ENCODE results near the gene CST3.
"Not testable (repeated sequence)": the region's sequence is repeated elsewhere in the genome, so short reads cannot be mapped to it uniquely, and the experiment has no call there.

Gene CST3

GRCh38 chr20:23640018-23640601 is 2.4 kb upstream of the CST3 start:
- Histone ChIP-seq H3K36me3 (ENCODE audit: insufficient read depth, low read length) (no peaks in the 10 kb centered on the region), H3K4me3 (ENCODE audit: low read length) (no peak overlapping the region), H3K4me2 (ENCODE audit: low read length) (no peak overlapping the region), H3K9me3 (replicated peaks; ENCODE audit: low read length) (no peaks in the 10 kb centered on the region), H3K9ac (ENCODE audit: low read depth, low read length) (no peak overlapping the region), H3K4me1 (ENCODE audit: control insufficient read depth, insufficient read depth, low read length) (peaks cover 29% of the 10 kb centered on the region), H3K27me3 (ENCODE audit: control insufficient read depth, insufficient read depth, low read length) (no peaks in the 10 kb centered on the region)

GRCh38 chr20:23639490-23639958 is 1.8 kb upstream of the CST3 start:
- Histone ChIP-seq H3K4me2 (ENCODE audit: low read length) (no peak overlapping the region), H3K27me3 (ENCODE audit: control insufficient read depth, insufficient read depth, low read length) (no peaks in the 10 kb centered on the region), H3K4me3 (ENCODE audit: low read length) (no peak overlapping the region), H3K9me3 (replicated peaks; ENCODE audit: low read length) (no peaks in the 10 kb centered on the region), H3K9ac (ENCODE audit: low read depth, low read length) (no peak overlapping the region), H3K4me1 (ENCODE audit: control insufficient read depth, insufficient read depth, low read length) (peaks cover 34% of the 10 kb centered on the region), H3K36me3 (ENCODE audit: insufficient read depth, low read length) (peaks cover 3% of the 10 kb centered on the region)

- H3K27me3 ChIP-seq (ENCODE audit: control insufficient read depth, insufficient read depth, low read length) = no peaks in the 10 kb centered on the region
- no peak overlapping the region for H3K4me2 ChIP-seq (ENCODE audit: low read length)
- H3K9ac ChIP-seq (ENCODE audit: low read depth, low read length) = no peak overlapping the region
- no peak overlapping the region for H3K4me3 ChIP-seq (ENCODE audit: low read length)
- H3K36me3 ChIP-seq (ENCODE audit: insufficient read depth, low read length) = peaks cover 9% of the 10 kb centered on the region
- no peaks in the 10 kb centered on the region for H3K9me3 ChIP-seq (replicated peaks; ENCODE audit: low read length)
- H3K4me1 ChIP-seq (ENCODE audit: control insufficient read depth, insufficient read depth, low read length) = peaks cover 38% of the 10 kb centered on the region
Measured at GRCh38 chr20:23638309-23638708, 554 bp upstream of the CST3 start.

GRCh38 chr20:23636908-23637281 is 860 bp downstream of the CST3 start:
- no peaks in the 10 kb centered on the region for H3K9me3 ChIP-seq (replicated peaks; ENCODE audit: low read length)
- peak overlapping the region; percentile 93 for H3K9ac ChIP-seq (ENCODE audit: low read depth, low read length)
- H3K4me3 ChIP-seq (ENCODE audit: low read length) = peak overlapping the region; percentile 96
- peak overlapping the region; percentile 93 for H3K4me2 ChIP-seq (ENCODE audit: low read length)
- H3K36me3 ChIP-seq (ENCODE audit: insufficient read depth, low read length) = peaks cover 20% of the 10 kb centered on the region
- peaks cover 28% of the 10 kb centered on the region for H3K4me1 ChIP-seq (ENCODE audit: control insufficient read depth, insufficient read depth, low read length)
- no peaks in the 10 kb centered on the region for H3K27me3 ChIP-seq (ENCODE audit: control insufficient read depth, insufficient read depth, low read length)

- H3K4me2 ChIP-seq (ENCODE audit: low read length) = peak overlapping the region; percentile 93
- peaks cover 25% of the 10 kb centered on the region for H3K4me1 ChIP-seq (ENCODE audit: control insufficient read depth, insufficient read depth, low read length)
- no peaks in the 10 kb centered on the region for H3K9me3 ChIP-seq (replicated peaks; ENCODE audit: low read length)
- no peaks in the 10 kb centered on the region for H3K27me3 ChIP-seq (ENCODE audit: control insufficient read depth, insufficient read depth, low read length)
- H3K4me3 ChIP-seq (ENCODE audit: low read length) = peak overlapping the region; percentile 96
- peaks cover 20% of the 10 kb centered on the region for H3K36me3 ChIP-seq (ENCODE audit: insufficient read depth, low read length)
- peak overlapping the region; percentile 93 for H3K9ac ChIP-seq (ENCODE audit: low read depth, low read length)
Measured at GRCh38 chr20:23636182-23636907, 1.4 kb downstream of the CST3 start.

GRCh38 chr20:23635768-23636090 is 2.0 kb downstream of the CST3 start:
- peak overlapping the region; percentile 93 for H3K4me2 ChIP-seq (ENCODE audit: low read length)
- peak overlapping the region; percentile 93 for H3K9ac ChIP-seq (ENCODE audit: low read depth, low read length)
- peaks cover 25% of the 10 kb centered on the region for H3K4me1 ChIP-seq (ENCODE audit: control insufficient read depth, insufficient read depth, low read length)
- not testable (repeated sequence) for H3K27me3 ChIP-seq (ENCODE audit: control insufficient read depth, insufficient read depth, low read length); H3K9me3 ChIP-seq (replicated peaks; ENCODE audit: low read length)
- H3K36me3 ChIP-seq (ENCODE audit: insufficient read depth, low read length) = peaks cover 20% of the 10 kb centered on the region
- H3K4me3 ChIP-seq (ENCODE audit: low read length) = peak overlapping the region; percentile 96

- Histone ChIP-seq H3K36me3 (ENCODE audit: insufficient read depth, low read length) (peaks cover 20% of the 10 kb centered on the region), H3K4me2 (ENCODE audit: low read length) (peak overlapping the region; percentile 93), H3K9me3 (replicated peaks; ENCODE audit: low read length) (no peaks in the 10 kb centered on the region), H3K4me1 (ENCODE audit: control insufficient read depth, insufficient read depth, low read length) (peaks cover 25% of the 10 kb centered on the region), H3K4me3 (ENCODE audit: low read length) (peak overlapping the region; percentile 96), H3K27me3 (ENCODE audit: control insufficient read depth, insufficient read depth, low read length) (no peaks in the 10 kb centered on the region), H3K9ac (ENCODE audit: low read depth, low read length) (no peak overlapping the region)
Measured at GRCh38 chr20:23634985-23635767, 2.6 kb downstream of the CST3 start.

- H3K4me2 ChIP-seq (ENCODE audit: low read length) = peak overlapping the region; percentile 93
- H3K4me3 ChIP-seq (ENCODE audit: low read length) = no peak overlapping the region
- no peak overlapping the region for H3K9ac ChIP-seq (ENCODE audit: low read depth, low read length)
- no peaks in the 10 kb centered on the region for H3K9me3 ChIP-seq (replicated peaks; ENCODE audit: low read length)
- peaks cover 32% of the 10 kb centered on the region for H3K4me1 ChIP-seq (ENCODE audit: control insufficient read depth, insufficient read depth, low read length)
- H3K36me3 ChIP-seq (ENCODE audit: insufficient read depth, low read length) = peaks cover 20% of the 10 kb centered on the region
- H3K27me3 ChIP-seq (ENCODE audit: control insufficient read depth, insufficient read depth, low read length) = no peaks in the 10 kb centered on the region
Measured at GRCh38 chr20:23634044-23634801, 3.5 kb downstream of the CST3 start.

GRCh38 chr20:23632711-23633573 is 4.8 kb downstream of the CST3 start:
- Histone ChIP-seq H3K9me3 (replicated peaks; ENCODE audit: low read length) (no peaks in the 10 kb centered on the region), H3K27me3 (ENCODE audit: control insufficient read depth, insufficient read depth, low read length) (no peaks in the 10 kb centered on the region), H3K9ac (ENCODE audit: low read depth, low read length) (no peak overlapping the region), H3K4me3 (ENCODE audit: low read length) (no peak overlapping the region), H3K4me2 (ENCODE audit: low read length) (no peak overlapping the region), H3K4me1 (ENCODE audit: control insufficient read depth, insufficient read depth, low read length) (peaks cover 37% of the 10 kb centered on the region), H3K36me3 (ENCODE audit: insufficient read depth, low read length) (peaks cover 20% of the 10 kb centered on the region)

- Histone ChIP-seq H3K9me3 (replicated peaks; ENCODE audit: low read length) (no peaks in the 10 kb centered on the region), H3K9ac (ENCODE audit: low read depth, low read length) (no peak overlapping the region), H3K4me3 (ENCODE audit: low read length) (no peak overlapping the region), H3K27me3 (ENCODE audit: control insufficient read depth, insufficient read depth, low read length) (no peaks in the 10 kb centered on the region), H3K36me3 (ENCODE audit: insufficient read depth, low read length) (peaks cover 20% of the 10 kb centered on the region), H3K4me1 (ENCODE audit: control insufficient read depth, insufficient read depth, low read length) (peaks cover 37% of the 10 kb centered on the region), H3K4me2 (ENCODE audit: low read length) (no peak overlapping the region)
Measured at GRCh38 chr20:23631981-23632710, 5.6 kb downstream of the CST3 start.

Measured in skeletal muscle satellite cell (primary cell).